Right hindlimb (tissue), 1 donor: ENCODE data around the gene PTH.
A peak's percentile ranks its signal among the peaks of the same experiment; 100 is the strongest.

ENCODE experiments used
- DNase-seq: peaks from one replicate; pipeline ENCODE4 v3.0.0-alpha.2; 2018

PTH gene

DNA sequence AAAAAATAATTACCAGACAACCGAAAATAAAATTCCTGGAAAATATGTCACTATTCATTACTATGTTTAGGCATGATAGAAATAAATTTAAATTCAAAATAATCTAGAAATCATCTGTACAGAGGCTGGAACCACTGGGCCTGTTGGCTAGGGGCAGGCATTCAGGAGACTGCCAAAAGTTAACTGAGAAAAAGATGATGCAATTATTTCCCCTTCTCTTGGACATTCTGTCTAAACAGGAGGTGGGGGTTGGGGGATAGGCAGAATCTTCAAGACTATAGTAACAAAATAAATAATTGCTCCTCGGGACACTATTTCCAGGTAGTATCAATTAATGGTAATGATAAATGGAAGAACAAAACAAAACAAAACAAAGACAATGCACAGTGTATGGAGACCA is 46.9 kb downstream of the PTH start:
- peak; percentile 41 for DNase-seq

DNA sequence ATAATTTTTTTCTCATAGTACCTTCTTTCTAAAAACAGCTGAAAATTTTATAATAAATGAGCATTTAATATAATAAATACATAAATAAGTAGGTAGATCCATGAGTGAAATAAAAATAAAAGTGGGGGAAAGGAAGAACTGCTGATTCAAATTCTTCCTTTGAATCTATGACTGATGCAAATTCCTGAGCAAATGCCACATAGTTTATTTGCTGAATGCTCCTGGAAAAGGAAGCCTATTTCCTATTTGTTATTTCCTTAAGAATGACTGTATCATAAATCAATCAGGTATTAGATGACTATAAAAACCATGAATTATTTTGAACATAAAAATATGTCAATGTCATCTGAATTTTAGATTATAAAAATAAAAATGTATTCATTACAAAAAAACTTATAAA is 49.4 kb downstream of the PTH start:
- no peak for DNase-seq

DNA sequence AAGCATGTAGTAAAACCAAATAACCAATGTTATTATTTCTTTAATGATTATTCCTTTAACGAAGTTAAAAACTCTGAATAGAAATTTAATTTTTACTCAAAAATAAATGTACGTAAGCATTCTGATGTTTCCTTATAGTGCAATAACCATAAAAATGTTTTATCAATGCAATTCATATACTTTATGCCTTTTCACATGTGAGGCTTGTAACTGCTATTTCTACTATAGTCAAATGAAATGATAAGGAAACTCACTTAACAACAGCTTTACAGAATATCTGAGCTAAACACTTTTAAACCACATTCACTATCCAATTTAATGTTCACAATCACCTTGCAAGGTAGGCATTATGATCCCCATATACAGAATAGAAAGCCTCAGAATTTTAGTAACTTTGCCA is 50.2 kb downstream of the PTH start:
- no peak for DNase-seq
